Measurements from ENCODE around the gene DCAF5.

DCAF5 gene

DNA sequence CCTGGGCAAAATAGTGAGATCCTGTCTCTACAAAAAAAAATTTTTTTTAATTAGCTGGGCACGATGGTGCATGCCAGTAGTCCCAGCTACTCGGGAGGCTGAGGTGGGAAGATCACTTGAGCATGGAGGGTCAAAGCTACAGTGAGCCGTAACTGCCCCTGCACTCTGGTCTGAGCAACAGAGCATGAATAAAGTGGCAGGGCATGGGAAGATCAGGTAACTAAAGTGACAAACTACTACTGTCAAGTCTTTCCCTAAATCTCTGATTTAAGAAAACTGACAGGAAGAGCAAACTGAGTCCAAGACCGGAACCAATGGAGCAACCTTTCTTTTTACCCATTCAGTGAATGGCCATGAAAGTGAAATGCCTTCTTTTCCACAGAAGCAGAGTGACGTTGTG is 10.8 kb downstream of the DCAF5 start:
- DNase-seq (ENCODE audit: low read depth), result no peak

GRCh38 chr14:69141550-69141949 is 11.4 kb downstream of the DCAF5 start:
- DNase-seq (ENCODE audit: low read depth), result no peak

DNA sequence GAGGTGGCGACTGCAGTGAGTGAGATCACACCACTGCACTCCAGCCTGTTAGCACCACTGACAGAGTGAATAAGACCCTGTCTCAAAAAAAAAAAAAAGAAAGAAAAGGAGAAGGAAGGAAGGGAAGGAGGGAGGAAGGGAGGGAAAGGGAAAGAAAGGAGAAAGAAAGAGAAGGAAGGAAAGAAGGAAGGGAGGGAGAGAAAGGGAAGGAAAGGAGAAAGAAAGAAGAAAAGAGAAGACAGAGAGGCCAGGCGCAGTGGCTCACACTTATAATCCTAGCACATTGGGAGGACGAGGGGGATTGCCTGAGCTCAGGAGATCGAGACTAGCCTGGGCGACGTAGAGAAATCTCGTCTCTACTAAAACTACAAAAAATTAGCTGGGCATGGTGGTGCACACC is 13.2 kb downstream of the DCAF5 start:
- no peak for DNase-seq (ENCODE audit: low read depth)

DNA sequence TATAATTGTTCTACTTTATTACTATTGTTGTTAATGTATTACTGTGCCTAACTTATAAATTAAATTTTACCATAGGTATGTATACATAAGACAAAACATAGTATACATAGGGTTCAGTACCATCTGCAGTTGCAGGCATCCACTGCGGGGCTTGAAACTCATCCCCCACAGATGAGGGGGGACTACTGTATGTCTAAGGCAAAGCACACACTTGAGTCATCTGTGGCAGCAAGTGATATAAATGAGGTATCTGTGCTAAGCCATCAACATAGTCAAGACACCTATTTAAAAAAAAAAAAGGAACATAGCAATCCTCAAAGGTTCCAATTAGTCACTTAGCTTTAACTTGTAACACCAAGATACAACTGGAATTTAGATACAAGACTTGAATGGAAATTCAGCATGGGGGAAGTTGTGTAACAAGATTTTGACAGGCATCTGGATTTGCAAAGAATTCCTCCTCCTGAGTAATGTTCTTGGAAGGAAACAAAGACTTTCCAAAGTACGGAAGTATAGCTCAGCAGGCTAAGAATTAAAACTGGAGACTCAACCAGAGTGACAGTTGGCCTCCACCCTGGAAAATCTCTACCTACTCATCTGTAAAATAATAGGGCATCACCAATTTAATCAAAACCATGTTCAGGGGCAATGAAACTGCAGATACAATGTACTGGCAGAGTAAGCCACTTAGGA is 14.9 kb downstream of the DCAF5 start:
- DNase-seq (ENCODE audit: low read depth), result no peak

DNA sequence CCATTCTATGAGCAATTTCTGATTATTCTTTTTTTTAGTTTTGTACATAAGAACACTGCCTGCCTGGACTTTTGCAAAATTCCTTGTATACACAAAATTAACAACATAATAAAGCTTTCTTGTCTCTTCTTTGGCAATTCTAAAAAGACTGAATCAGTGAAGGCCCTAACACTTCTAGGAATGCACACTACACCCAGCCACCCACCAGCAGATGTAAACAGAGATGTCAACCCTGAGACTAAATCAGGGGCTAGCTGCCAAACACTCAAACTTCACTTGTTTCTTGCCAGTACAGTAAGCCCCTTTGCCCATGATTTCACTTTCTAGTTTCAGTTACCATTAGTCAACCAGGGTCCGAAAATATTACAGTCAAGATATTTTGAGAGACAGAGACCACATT is 15.5 kb downstream of the DCAF5 start:
- DNase-seq (ENCODE audit: low read depth), result no peak

DNA sequence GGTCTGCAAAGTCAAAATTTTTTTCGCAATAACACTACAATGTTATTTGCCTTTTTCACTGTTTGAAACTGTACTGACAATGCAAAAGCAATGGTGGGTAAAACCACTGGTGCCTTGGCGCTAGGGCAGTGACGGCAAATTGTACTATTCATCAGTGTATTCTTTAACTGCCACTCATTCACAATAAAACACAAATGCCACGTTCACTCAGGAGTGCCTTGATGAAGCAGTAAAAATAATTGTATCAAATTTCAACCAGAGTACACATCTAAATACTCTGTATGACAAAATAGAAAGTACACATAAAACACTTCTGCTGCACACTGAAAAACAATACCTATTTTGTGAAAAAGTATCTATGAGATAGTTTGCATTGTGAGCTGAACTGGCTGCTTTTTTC is 17.8 kb downstream of the DCAF5 start:
- DNase-seq (ENCODE audit: low read depth), result no peak

DNA sequence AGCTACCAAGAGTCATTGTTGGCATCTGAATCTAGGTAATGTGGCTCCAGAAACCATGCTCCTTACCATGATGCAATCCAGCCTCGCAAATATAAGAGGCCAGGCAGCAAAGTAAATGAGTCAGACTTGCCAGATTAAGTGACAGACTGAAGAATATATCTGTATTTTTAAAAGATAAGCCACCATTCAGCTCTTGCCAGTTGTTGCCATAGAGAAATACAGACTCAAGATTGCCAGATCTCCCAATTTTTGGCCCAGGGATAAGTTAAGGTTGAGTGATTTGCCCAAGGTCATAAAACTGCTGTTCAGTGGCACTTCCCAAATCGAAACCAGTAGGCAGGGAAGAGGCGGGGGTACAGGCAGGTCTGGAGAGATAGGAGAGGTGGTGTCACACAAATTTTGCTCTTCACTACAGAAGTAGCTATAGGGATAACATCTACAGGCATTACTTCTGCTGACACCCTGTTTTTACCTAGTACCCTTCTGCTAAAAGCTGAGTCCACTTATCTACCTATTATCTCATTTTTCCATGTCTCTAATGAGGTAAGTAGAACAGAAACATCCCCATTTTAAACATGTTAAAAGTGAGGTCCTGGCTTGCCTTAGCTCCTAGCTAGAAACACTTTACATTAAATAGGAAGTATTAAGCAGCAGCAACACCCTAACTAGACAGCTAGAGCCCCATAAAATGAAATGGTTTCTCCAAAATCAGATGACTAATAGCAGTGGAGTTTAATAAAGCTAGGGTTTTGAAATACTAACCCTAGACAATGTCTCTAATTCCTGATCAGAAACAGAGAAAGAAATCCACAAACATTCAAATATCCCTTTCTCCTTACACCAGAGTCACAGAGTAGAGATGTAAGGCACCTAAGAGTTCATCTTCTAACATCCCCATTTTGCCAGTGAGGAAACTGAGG is 19.5 kb downstream of the DCAF5 start:
- no peak for DNase-seq (ENCODE audit: low read depth)

- no peak for DNase-seq (ENCODE audit: low read depth)
Measured at GRCh38 chr14:69132513-69133181, 20.3 kb downstream of the DCAF5 start.

DNA sequence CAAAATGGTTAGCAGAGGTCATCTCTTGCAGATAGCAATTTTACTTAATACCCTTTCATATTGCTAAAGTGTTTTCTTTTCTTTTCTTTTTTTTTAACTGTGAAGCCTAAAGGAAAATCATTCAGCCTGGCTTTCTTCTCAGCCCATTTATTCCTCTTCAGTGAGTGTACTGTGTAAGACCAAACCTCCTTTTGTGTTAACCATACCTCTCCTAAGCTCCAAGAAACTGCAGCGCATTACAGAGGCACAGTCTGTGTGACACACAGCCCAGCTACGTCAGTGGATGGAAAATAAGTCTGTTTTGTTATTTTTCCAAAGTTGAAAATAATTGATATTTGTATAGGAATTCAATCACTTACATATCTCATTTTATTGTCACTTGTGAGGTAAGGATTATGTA is 21.7 kb downstream of the DCAF5 start:
- DNase-seq (ENCODE audit: low read depth), result no peak

DNA sequence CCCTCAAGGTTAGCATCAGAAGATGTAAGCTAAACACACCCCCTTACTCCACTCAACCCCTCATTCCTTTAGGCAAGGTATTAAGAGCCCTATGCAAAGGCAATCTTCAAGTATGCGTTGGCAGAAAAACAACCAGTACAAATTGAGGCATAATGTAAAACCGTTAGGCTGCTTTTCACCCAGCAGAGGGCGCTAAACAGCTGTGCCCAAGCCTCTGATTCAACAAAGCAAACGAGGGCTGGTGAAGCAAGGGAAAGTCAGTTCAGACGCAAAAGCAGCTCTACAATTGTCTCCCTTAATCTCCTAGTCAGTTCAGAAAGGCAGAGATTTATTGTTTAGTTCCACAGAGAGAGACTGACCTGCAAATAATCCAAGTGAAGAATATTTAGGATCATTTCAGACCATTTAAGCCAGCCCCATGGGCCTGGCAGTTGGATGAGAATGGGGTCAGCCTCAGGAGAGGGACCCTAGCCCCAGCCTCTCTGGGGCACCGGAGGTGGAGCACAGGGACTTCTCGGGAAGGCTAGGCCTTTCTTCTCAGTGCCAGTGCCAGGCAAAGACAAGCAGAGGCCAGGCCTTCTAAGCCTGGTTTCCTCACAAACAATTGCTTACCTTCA is 23.5 kb downstream of the DCAF5 start:
- DNase-seq (ENCODE audit: low read depth), result peak; percentile 34

- DNase-seq (ENCODE audit: low read depth), result no peak
Measured at GRCh38 chr14:69118305-69118704, 34.6 kb downstream of the DCAF5 start.

DNA sequence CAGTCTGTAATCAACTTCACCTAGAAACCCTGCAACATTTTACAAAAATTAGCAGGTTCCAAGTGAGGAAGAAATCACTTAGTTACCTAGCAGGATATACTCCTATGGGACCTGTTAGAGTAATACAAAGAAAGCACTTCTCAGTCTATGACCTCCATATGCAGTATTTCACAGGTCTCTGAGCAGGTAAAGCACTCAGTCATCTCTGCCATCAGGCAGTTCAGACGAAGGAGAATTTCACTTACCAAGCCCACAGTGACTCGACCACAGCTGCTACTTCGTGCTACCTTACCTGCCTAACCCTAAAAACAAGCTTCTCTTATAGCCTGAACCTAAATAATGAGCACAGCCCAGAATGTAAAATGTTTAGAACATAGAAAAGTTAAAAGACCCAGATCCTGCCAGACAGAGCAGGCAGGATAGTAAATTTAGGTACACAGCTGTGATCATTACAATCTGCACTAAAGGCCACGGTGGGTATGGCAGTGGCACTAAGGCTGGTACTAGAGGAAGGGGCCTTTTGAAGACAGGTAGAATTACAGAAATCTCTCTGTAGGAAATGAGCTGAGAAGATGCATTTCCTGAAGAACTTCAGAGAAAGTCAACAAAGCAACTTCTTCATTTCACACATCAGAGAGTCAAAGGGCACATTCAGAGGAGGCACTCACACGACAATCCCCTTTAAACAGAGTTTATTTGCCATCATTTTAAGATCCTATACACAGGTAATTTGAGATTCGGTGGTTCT is 35.7 kb downstream of the DCAF5 start:
- no peak for DNase-seq (ENCODE audit: low read depth)

GRCh38 chr14:69115407-69116185 is 37.3 kb downstream of the DCAF5 start:
- no peak for DNase-seq (ENCODE audit: low read depth)

GRCh38 chr14:69114763-69115162 is 38.2 kb downstream of the DCAF5 start:
- DNase-seq (ENCODE audit: low read depth), result no peak

DNA sequence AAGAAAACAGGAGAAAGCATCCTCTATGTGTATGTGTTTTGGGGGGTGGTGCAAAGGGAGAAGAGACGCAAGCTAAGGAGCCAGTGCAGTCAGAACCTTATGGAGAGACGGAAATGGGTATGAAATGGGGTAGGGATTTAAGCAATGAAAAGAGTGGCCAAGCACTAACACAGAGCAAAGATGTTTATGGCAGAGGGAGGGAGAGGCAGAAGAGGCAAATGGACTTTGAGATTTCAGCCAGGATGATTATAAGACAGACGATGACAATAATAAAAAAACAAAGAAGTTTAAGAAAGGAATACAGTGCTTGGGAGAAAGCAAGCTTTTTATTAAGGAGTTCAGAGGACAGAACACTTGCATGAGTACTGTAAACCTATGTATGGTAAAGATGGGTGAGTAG is 44.6 kb downstream of the DCAF5 start:
- no peak for DNase-seq (ENCODE audit: low read depth)

DNA sequence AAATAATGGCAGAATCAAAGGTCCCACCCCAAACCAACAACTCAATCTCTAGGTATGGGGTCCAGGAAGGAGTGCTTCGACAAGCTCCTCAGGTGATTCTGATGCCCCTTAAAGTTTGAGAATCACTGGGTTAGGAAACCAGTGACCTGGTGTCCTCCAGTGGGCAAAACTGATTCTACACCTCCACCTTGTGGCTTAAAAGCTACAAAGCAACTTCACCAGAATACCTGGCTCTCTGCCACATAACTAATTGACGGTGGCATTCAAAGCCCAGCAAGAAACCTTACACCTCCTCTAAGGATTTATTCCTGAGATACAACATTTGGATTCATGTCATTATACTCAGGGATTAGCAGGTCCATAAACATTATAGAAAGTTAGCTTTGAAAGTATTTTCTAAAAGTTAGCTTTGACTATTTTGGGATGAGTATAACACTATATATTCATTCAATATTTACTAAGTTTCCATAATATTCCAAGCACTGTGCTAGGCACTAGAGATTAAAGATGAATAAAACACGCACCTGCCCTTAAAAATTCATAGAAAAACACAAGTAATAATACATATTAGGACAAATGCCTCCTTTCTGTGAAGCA is 45.4 kb downstream of the DCAF5 start:
- DNase-seq (ENCODE audit: low read depth), result no peak

DNA sequence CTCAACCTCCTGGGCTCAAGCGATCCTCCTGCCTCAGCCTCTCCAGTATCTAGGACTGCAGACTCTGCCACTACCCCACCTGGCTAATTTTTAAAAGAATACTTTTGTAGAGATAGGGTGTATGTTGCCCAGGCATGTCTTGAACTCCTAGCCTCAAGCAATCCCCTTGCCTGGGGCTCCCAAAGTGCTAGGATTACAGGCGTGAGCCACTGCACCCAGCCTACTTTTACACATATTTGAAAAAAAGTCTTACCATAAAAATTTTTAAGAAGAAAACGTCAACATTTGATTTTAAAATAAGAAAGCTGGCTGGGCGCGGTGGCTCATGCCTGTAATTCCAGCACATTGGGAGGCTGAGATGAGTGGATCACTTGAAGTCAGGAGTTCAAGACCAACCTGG is 46.5 kb downstream of the DCAF5 start:
- no peak for DNase-seq (ENCODE audit: low read depth)

- no peak for DNase-seq (ENCODE audit: low read depth)
Measured at GRCh38 chr14:69105326-69105725, 47.6 kb downstream of the DCAF5 start.

DNA sequence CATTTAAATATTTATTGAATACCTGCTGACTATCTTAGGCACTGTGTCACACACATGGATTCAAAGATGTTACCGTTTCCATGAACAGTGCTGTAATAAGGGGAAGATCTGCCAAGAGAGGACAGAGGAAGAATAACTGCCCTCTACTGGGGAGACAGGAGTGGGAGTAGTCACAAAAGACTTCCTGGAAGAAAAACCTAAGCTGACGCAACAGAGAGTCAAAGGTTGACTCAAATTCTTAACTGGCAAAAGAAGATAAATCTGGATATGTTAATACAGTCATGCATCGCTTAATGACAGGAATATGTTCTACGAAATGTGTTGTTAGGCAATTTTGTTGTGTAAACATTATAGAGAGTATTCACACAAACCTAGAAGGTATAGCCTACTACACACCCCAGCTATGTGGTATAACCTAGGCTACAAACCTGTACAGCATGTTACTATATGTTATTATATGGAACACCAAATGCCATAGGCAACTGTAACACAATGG is 51.5 kb downstream of the DCAF5 start:
- DNase-seq (ENCODE audit: low read depth), result no peak

DNA sequence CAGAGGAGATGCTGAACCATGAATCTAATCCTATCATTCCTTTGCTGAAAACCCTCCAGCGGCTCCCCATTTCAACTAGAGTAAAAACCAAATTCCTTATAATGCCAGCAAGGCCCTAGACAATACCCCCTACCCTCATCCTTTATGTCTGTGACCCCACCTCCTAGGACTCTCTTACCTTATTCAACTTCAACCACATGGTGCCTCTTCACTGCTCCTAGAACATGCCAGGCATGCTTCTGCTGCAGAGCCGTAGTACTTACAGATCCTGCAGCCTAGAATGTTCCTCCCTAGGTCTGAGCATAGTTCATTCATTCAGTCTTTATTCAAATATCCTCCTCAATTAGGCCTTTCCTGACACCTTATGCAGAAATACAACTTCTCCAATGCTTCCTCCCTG is 54.9 kb downstream of the DCAF5 start:
- no peak for DNase-seq (ENCODE audit: low read depth)

Data from T-helper 22 cell (primary cell).